Thyroid gland (tissue), 4 donors: Measurements from ENCODE around the gene SLC30A3.
"Not testable (repeated sequence)": the region's sequence is repeated elsewhere in the genome, so short reads cannot be mapped to it uniquely, and the experiment has no call there.

Experiments used
- CTCF ChIP-seq, 6 experiments: fragments of 200-600 bp in 3 of 6; fragments of 450-650 bp in 3 of 6; sonication (generic) in 3 of 6; IDR thresholded peaks; one replicate each; pipeline ENCODE4 v1.5.1; 2016 to 2019; ENCODE audit warnings: antibody characterized with exemption in 6 of 6, mild to moderate bottlenecking in 2 of 6, inconsistent platforms in 1 of 6, moderate library complexity in 1 of 6
- POLR2A ChIP-seq, 2 donors: fragments of 450-650 bp; IDR thresholded peaks; one replicate each; pipeline ENCODE4 v1.6.1; 2017; ENCODE audit warnings: antibody characterized with exemption in 2 of 2, mild to moderate bottlenecking in 2 of 2, moderate library complexity in 1 of 2

GRCh38 chr2:27272537-27273522 lies 10.0 kb upstream of the SLC30A3 start:
- TF ChIP-seq CTCF, POLR2A (IDR thresholded peaks at IDR 0.05): not testable (repeated sequence)
